22Rv1 (cell line): ENCODE data around the gene APOA5.

ENCODE experiments used
- ZFX ChIP-seq: fragments of 450-650 bp; IDR thresholded peaks from 2 replicates; pipeline ENCODE4 v1.6.1; 2017; ENCODE audit warnings: antibody characterized with exemption, borderline replicate concordance
- TF ChIP-seq, protein P1 (sequence below): fragments of 450-650 bp; IDR thresholded peaks from 2 replicates; pipeline ENCODE4 v1.5.1; 2017; ENCODE audit warnings: mild to moderate bottlenecking

DNA sequence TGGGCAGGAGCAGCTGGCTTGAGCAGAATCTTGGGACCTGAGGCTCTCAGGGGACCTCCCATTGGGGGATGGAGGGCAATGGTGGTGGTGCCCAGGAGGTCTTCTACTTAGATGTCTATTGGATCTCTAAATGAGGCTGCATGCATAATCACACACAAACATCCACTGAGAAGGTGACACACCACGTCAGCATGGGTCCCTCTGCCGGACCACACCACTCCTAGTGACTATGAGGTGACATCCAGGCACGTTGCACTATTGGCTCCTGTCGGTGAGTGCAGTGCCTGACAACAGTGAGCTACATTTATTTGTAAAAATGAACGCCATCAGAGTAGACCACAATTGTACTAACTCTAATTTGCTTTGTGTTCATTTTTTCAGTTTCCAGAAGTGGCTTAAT, 33.8 kb upstream of the APOA5 start:
- TF ChIP-seq, protein P1, sequence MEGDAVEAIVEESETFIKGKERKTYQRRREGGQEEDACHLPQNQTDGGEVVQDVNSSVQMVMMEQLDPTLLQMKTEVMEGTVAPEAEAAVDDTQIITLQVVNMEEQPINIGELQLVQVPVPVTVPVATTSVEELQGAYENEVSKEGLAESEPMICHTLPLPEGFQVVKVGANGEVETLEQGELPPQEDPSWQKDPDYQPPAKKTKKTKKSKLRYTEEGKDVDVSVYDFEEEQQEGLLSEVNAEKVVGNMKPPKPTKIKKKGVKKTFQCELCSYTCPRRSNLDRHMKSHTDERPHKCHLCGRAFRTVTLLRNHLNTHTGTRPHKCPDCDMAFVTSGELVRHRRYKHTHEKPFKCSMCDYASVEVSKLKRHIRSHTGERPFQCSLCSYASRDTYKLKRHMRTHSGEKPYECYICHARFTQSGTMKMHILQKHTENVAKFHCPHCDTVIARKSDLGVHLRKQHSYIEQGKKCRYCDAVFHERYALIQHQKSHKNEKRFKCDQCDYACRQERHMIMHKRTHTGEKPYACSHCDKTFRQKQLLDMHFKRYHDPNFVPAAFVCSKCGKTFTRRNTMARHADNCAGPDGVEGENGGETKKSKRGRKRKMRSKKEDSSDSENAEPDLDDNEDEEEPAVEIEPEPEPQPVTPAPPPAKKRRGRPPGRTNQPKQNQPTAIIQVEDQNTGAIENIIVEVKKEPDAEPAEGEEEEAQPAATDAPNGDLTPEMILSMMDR: no peak
- no peak for TF ChIP-seq ZFX
